PFSK-1 (cell line): ENCODE measurements around the gene LYPD8.

Experiments used
- FOXP2 ChIP-seq: optimal IDR thresholded peaks from 2 replicates; pipeline ENCODE3; 2011; ENCODE audit warnings: borderline replicate concordance, control low read depth, inconsistent platforms; ENCODE audit not compliant: insufficient read depth; ENCODE audit errors: extremely low read length, extremely low read depth
- POLR2AphosphoS5 ChIP-seq: IDR thresholded peaks from 2 replicates; pipeline ENCODE4 v1.6.1; 2012; ENCODE audit warnings: low read depth, mild to moderate bottlenecking, control low read depth, low read length, moderate library complexity
- SIN3A ChIP-seq: IDR thresholded peaks from 2 replicates; pipeline ENCODE4 v1.6.1; 2012; ENCODE audit warnings: mild to moderate bottlenecking, low read length, moderate library complexity, borderline replicate concordance; ENCODE audit not compliant: insufficient read depth
- TAF1 ChIP-seq: IDR thresholded peaks from 2 replicates; pipeline ENCODE4 v1.6.1; 2012; ENCODE audit warnings: low read length, control low read depth, borderline replicate concordance; ENCODE audit not compliant: insufficient read depth
- TF ChIP-seq, protein P1 (sequence below), 2 experiments: IDR thresholded peaks; 2 replicates each; pipeline versions ENCODE4 v1.6.1 to v1.8.0; 2011 to 2012; ENCODE audit warnings: low read depth in 2 of 2, low read length in 2 of 2, control low read depth in 1 of 2, inconsistent platforms in 1 of 2, mild to moderate bottlenecking in 1 of 2, moderate library complexity in 1 of 2; ENCODE audit not compliant: insufficient read depth in 1 of 2

The LYPD8 gene

DNA sequence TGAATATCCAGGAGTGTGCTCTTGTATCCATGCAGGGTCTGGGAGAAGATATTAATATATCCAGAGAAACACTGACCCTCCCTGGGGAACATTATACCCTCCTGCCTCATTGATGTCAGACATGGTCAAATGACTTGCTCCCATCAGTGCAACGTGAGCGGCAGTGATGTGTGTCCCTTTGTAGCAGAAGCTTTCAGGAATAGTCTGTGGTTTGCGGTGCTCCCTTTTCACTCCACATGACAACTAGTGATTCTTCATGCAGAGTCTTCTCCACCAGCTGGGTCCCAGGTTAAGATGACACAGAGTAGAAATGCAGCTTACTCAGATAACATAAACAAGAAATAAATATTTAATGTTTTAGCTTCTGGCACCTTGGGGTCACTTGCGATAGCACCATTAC, 31.9 kb upstream of the LYPD8 start:
- TF ChIP-seq POLR2AphosphoS5 (no peak), SIN3A (no peak), FOXP2 (no peak), TAF1 (no peak)
- TF ChIP-seq, protein P1, sequence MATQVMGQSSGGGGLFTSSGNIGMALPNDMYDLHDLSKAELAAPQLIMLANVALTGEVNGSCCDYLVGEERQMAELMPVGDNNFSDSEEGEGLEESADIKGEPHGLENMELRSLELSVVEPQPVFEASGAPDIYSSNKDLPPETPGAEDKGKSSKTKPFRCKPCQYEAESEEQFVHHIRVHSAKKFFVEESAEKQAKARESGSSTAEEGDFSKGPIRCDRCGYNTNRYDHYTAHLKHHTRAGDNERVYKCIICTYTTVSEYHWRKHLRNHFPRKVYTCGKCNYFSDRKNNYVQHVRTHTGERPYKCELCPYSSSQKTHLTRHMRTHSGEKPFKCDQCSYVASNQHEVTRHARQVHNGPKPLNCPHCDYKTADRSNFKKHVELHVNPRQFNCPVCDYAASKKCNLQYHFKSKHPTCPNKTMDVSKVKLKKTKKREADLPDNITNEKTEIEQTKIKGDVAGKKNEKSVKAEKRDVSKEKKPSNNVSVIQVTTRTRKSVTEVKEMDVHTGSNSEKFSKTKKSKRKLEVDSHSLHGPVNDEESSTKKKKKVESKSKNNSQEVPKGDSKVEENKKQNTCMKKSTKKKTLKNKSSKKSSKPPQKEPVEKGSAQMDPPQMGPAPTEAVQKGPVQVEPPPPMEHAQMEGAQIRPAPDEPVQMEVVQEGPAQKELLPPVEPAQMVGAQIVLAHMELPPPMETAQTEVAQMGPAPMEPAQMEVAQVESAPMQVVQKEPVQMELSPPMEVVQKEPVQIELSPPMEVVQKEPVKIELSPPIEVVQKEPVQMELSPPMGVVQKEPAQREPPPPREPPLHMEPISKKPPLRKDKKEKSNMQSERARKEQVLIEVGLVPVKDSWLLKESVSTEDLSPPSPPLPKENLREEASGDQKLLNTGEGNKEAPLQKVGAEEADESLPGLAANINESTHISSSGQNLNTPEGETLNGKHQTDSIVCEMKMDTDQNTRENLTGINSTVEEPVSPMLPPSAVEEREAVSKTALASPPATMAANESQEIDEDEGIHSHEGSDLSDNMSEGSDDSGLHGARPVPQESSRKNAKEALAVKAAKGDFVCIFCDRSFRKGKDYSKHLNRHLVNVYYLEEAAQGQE (IDR thresholded peaks at IDR 0.05; ENCODE audit: insufficient read depth in 1 of 2, low read depth in 2 of 2, low read length in 2 of 2), result no peak

DNA sequence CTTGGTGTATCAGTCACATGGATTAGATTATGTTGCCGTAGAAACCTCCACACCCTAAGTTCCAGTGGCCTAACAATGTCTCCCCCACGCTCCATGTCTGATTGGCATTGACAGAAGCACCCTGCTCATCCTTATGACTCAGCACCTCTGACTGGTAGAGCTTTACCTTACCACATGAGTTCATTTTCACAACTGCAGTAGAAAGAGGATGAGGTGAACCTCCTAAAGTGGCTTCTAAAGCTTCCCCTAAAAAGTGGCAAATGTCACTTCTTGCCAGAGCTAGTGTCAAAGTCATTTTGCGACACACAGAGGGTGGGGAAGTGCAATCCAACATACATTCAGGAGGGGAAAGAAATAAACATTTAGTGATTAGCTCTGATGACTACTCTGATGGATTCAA, 30.6 kb upstream of the LYPD8 start:
- no peak for TF ChIP-seq FOXP2
- TF ChIP-seq, protein P1 (IDR thresholded peaks at IDR 0.05; ENCODE audit: insufficient read depth in 1 of 2, low read depth in 2 of 2, low read length in 2 of 2), result no peak
- TF ChIP-seq POLR2AphosphoS5, result no peak
- TF ChIP-seq TAF1, result no peak
- TF ChIP-seq SIN3A, result no peak

DNA sequence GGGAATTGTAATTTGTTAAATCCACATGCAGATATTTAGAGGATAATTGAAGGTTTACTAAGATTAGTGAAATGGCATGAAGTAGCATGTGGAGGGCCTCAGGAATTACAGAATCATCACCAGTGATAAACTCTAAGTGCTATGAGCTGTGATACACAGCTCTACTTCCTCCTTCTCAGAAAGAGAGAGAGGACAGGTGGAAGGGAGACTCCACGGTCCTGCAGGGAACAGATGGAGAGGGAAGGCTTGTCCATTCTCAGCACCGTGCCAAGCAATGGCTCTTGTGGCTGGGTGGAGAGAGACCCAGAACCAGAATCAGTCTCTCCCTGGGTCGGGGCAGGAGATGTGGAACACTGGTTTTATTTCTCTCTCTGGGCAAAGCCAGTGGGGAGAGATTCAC, 27.8 kb upstream of the LYPD8 start:
- TF ChIP-seq SIN3A (no peak), POLR2AphosphoS5 (no peak), FOXP2 (no peak), TAF1 (no peak)
- TF ChIP-seq, protein P1 (IDR thresholded peaks at IDR 0.05; ENCODE audit: insufficient read depth in 1 of 2, low read depth in 2 of 2, low read length in 2 of 2), result no peak

DNA sequence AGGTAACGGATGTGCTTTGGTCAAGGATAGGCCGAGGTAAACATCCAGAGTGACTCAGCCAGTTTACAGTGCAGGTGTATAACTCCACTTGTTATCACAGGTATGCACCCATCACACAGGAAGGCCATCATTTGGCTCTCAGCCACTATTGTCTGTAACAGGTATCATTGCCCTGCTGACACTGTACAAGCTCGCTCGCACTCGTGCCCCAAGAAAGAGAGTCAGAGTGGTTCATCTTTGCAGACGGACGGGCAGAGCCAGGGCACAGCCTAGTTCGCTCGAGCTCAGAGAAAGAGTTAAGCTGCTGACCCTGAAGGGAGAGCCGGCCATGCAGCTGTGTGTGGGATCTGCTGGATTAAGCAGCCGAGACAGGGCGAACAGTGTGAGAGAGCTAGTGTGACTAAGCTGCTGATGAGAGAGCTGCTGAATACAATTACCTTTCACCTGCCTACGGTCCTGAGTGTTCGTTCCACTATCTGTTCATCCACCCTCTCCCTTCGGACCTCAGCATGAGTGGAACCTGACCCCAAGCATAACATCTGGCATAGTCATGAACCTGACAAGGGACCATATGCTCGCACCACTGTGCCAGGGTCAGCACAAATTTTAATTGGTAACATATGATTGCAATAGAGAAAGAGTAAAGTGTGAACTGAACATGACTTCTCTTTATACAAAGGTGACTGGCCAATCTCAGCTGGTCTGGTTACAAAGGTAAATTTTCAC, 27.0 kb upstream of the LYPD8 start:
- TF ChIP-seq TAF1 (no peak), POLR2AphosphoS5 (no peak), SIN3A (no peak), FOXP2 (no peak)
- TF ChIP-seq, protein P1 (IDR thresholded peaks at IDR 0.05; ENCODE audit: insufficient read depth in 1 of 2, low read depth in 2 of 2, low read length in 2 of 2), result no peak

DNA sequence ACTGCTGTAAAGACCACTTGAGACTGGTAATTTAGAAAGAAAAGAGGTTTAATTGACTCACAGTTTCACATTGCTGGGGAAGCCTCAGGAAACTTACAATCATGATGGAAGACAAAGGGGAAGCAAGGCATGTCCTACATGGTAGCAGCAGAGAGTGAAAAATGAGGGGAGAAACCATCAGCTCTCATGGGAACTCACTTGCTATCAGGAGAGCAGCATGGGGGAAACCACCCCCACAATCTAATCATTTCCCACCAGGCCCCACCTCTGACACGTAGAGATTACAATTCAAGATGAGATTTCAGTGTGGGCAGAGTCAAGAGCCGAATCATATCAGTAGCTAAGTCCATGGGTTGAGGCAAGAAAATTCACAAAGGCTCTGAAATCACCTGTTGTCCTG, 23.8 kb upstream of the LYPD8 start:
- TF ChIP-seq POLR2AphosphoS5 (no peak), SIN3A (no peak), FOXP2 (no peak), TAF1 (no peak)
- TF ChIP-seq, protein P1 (IDR thresholded peaks at IDR 0.05; ENCODE audit: insufficient read depth in 1 of 2, low read depth in 2 of 2, low read length in 2 of 2), result no peak
